A549 (cell line): ENCODE data around the gene TECPR2. TPM values are rescaled to one million over a fixed set of nuclear protein-coding genes. Genes with fewer than 3 reads are reported as not detected.

Source experiments
- ATAC-seq, 2 experiments: fragments of 200-7000 bp in 1 of 2; fragments of >200 bp in 1 of 2; cut with Nextera tagmentation in 1 of 2; cut with Tn5 transposase in 1 of 2; 3 replicates each; pipeline versions ENCODE4 v1.8.0 to v1.9.1; 2018 to 2020; ENCODE audit warnings: mild to moderate bottlenecking in 1 of 2, moderate library complexity in 1 of 2
- CTCF ChIA-PET: fragments of 300-600 bp; sonication (Branson Sonifier 250); formaldehyde crosslinking; extraction: SDS; loops from one replicate; lab custom pipeline; 2021; ENCODE audit warnings: antibody characterized with exemption, inconsistent platforms; lab: Yijun Ruan, JAX
- POLR2A ChIA-PET: fragments of 350-600 bp; formaldehyde crosslinking; extraction: SDS; loops from one replicate; lab custom pipeline; 2021; ENCODE audit warnings: antibody characterized with exemption, inconsistent platforms; lab: Yijun Ruan, JAX
- DNase-seq, 2 experiments: peaks; one replicate each; pipeline versions ENCODE4 v3.0.0 to v3.0.0-alpha.2; 2011 to 2016; ENCODE audit warnings: low read depth in 1 of 2, low spot score in 1 of 2
- FAIRE-seq: peaks from 2 replicates; lab custom pipeline; 2011; peaks lifted over from hg19 to GRCh38; lab: Jason Lieb, UNC
- H3K27ac ChIP-seq, 2 experiments: fragments of >200 bp; sonication (Bioruptor Twin); formaldehyde crosslinking; 3 replicates each; pipeline ENCODE4 v1.5.1; 2016 to 2017
- H3K4me1 ChIP-seq: fragments of >200 bp; sonication (Bioruptor Twin); formaldehyde crosslinking; 3 replicates; pipeline ENCODE4 v1.6.1; 2016
- H3K4me2 ChIP-seq: fragments of >200 bp; sonication (Bioruptor Twin); formaldehyde crosslinking; 3 replicates; pipeline ENCODE4 v1.6.1; 2016
- H3K4me3 ChIP-seq: fragments of >200 bp; sonication (Bioruptor Twin); formaldehyde crosslinking; 3 replicates; pipeline ENCODE4 v1.5.1; 2016
- H3K9me3 ChIP-seq: fragments of >200 bp; sonication (Bioruptor Twin); formaldehyde crosslinking; 3 replicates; pipeline ENCODE4 v1.6.1; 2016
- CBX2 ChIP-seq: fragments of 200-600 bp; sonication (generic); IDR thresholded peaks from 2 replicates; pipeline ENCODE4 v1.6.1; 2016; ENCODE audit warnings: low read depth, mild to moderate bottlenecking, borderline replicate concordance
- CBX8 ChIP-seq: fragments of 200-600 bp; sonication (generic); IDR thresholded peaks from 2 replicates; pipeline ENCODE4 v1.6.1; 2016
- CEBPB ChIP-seq, 2 experiments: fragments of >200 bp in 1 of 2; sonication (Bioruptor Twin) in 1 of 2; formaldehyde crosslinking in 1 of 2; IDR thresholded peaks; 2 replicates each; pipeline ENCODE4 v1.6.1; 2012 to 2016
- EHF ChIP-seq: fragments of 250-450 bp; sonication (Bioruptor Pico); IDR thresholded peaks from 2 replicates; pipeline ENCODE4 v1.5.0; 2020; ENCODE audit warnings: mild to moderate bottlenecking
- EHMT2 ChIP-seq: fragments of 200-600 bp; sonication (generic); IDR thresholded peaks from 2 replicates; pipeline ENCODE4 v1.6.1; 2016; ENCODE audit warnings: antibody characterized with exemption, low read depth, mild to moderate bottlenecking, moderate library complexity
- FOXS1 ChIP-seq: fragments of 250-450 bp; sonication (Bioruptor Pico); IDR thresholded peaks from 2 replicates; pipeline ENCODE4 v1.5.0; 2020; ENCODE audit warnings: mild to moderate bottlenecking, moderate library complexity
- HEYL ChIP-seq: fragments of 250-450 bp; sonication (Bioruptor Pico); IDR thresholded peaks from 2 replicates; pipeline ENCODE4 v1.8.0; 2021; ENCODE audit warnings: mild to moderate bottlenecking, moderate library complexity
- HOXA7 ChIP-seq: fragments of 250-450 bp; sonication (Bioruptor Pico); IDR thresholded peaks from 2 replicates; pipeline ENCODE4 v1.5.0; 2020; ENCODE audit warnings: mild to moderate bottlenecking, moderate library complexity
- HOXB5 ChIP-seq: fragments of 250-450 bp; sonication (Bioruptor Pico); IDR thresholded peaks from 2 replicates; pipeline ENCODE4 v1.5.0; 2020; ENCODE audit warnings: mild to moderate bottlenecking, moderate library complexity
- JUNB ChIP-seq: fragments of >200 bp; sonication (Bioruptor Twin); formaldehyde crosslinking; IDR thresholded peaks from 2 replicates; pipeline ENCODE4 v1.6.1; 2016
- KDM5A ChIP-seq: fragments of 200-600 bp; sonication (generic); IDR thresholded peaks from 2 replicates; pipeline ENCODE4 v1.6.1; 2016; ENCODE audit warnings: antibody characterized with exemption, mild to moderate bottlenecking
- MAZ ChIP-seq: fragments of 150-350 bp; IDR thresholded peaks from 2 replicates; pipeline ENCODE4 v1.6.1; 2014; ENCODE audit warnings: antibody characterized with exemption, low read depth, low read length, borderline replicate concordance
- NFE2L2 ChIP-seq: fragments of 150-350 bp; conservative IDR thresholded peaks from 2 replicates; pipeline ENCODE4 v1.6.1; 2014; ENCODE audit warnings: low read length
- NR3C1 ChIP-seq: fragments of >200 bp; sonication (Bioruptor Twin); formaldehyde crosslinking; IDR thresholded peaks from 3 replicates; pipeline ENCODE4 v1.6.1; 2017
- PHF8 ChIP-seq: fragments of 200-600 bp; sonication (generic); IDR thresholded peaks from 2 replicates; pipeline ENCODE4 v1.6.1; 2016; ENCODE audit warnings: low read depth, mild to moderate bottlenecking, antibody characterized with exemption, moderate library complexity, borderline replicate concordance
- POLR2AphosphoS2 ChIP-seq: conservative IDR thresholded peaks from 2 replicates; pipeline ENCODE4 v1.6.1; 2012; ENCODE audit warnings: low read length, improper control_type of control experiment, inconsistent platforms
- RCOR1 ChIP-seq: fragments of 150-350 bp; IDR thresholded peaks from 2 replicates; pipeline ENCODE4 v1.6.1; 2014; ENCODE audit warnings: antibody characterized with exemption, low read length, low read depth
- SMC3 ChIP-seq: fragments of >200 bp; sonication (Bioruptor Twin); formaldehyde crosslinking; IDR thresholded peaks from 3 replicates; pipeline ENCODE4 v1.6.1; 2018; ENCODE audit warnings: inconsistent platforms
- SREBF2 ChIP-seq: fragments of 450-650 bp; IDR thresholded peaks from 2 replicates; pipeline ENCODE4 v1.6.1; 2014; ENCODE audit warnings: mild to moderate bottlenecking, moderate library complexity
- TP53 ChIP-seq: fragments of 250-450 bp; sonication (Bioruptor Pico); IDR thresholded peaks from 2 replicates; pipeline ENCODE4 v1.5.0; 2021; ENCODE audit warnings: mild to moderate bottlenecking, moderate library complexity
- ZC3H11A ChIP-seq: fragments of 450-650 bp; IDR thresholded peaks from 2 replicates; pipeline ENCODE4 v1.6.1; 2014; ENCODE audit warnings: antibody characterized with exemption, mild to moderate bottlenecking
- ZFP36 ChIP-seq: fragments of 450-650 bp; IDR thresholded peaks from 2 replicates; pipeline ENCODE4 v1.6.1; 2014; ENCODE audit warnings: borderline replicate concordance; ENCODE audit not compliant: partially characterized antibody
- WGBS: methylation state at CpG from one replicate; pipeline ENCODE4 v1.1.6; 2017; ENCODE audit errors: missing lambda C conversion rate; 5-methylcytosine and 5-hydroxymethylcytosine counted together
- polyA plus RNA-seq, 4 experiments: library from polyadenylated mRNA; depleted of rRNA in 3 of 4; stranded (reverse); fragments of >200 nt; fragmentation: RNase III in 1 of 4; extraction: RNeasy Plus Mini Kit Qiagen cat#74134 plus additional on column Dnase treatment in 1 of 4; gene quantifications; 2 replicates in 3 of 4; 3 replicates in 1 of 4; pipeline ENCODE4 v1.2.3, GENCODE V29; 2011 to 2017
- TF ChIP-seq, protein P1 (sequence below): fragments of 450-650 bp; IDR thresholded peaks from 2 replicates; pipeline ENCODE4 v1.6.1; 2014; ENCODE audit warnings: antibody characterized with exemption
- TF ChIP-seq, protein P2 (sequence below): fragments of >200 bp; sonication (Bioruptor Twin); formaldehyde crosslinking; IDR thresholded peaks from 3 replicates; pipeline ENCODE4 v1.5.1; 2016
- TF ChIP-seq, protein P3 (sequence below): IDR thresholded peaks from 2 replicates; pipeline ENCODE4 v1.6.1; 2012
- TF ChIP-seq, protein P4 (sequence below): IDR thresholded peaks from 2 replicates; pipeline ENCODE4 v1.6.1; 2012
- TF ChIP-seq, protein P5 (sequence below): fragments of 200-600 bp; sonication (generic); IDR thresholded peaks from 2 replicates; pipeline ENCODE4 v1.6.1; 2016; ENCODE audit warnings: antibody characterized with exemption, mild to moderate bottlenecking, moderate library complexity

TECPR2 gene
- polyA plus RNA-seq, 2 of the 4 experiments (the other 2 are of a cell fraction) = 5.9 to 7.6 TPM

DNA sequence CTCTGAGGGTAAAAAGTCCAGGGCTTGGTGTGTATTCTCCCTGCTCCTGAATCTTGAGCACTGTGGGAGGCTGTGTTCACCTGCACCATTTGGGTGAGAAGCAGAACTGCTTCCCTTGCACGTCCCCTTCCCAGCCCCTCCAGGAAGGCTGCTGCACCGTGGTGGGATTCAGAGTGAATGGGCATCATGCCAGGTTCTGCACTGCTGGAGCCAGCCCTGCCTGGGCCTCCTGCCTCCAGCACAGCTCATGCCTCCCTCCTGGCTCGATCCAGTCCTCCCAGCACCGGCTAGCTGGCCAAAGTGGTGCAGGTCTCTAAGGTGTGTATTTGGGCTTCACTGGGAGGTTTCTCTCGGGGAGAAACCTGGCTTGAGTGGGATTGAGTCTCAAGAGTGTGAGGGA, 92.0 kb downstream of the TECPR2 start:
- no peak overlapping the region for H3K27ac ChIP-seq
- H3K4me3 ChIP-seq = no peak overlapping the region
- no peak; a peak in 1 of 6 replicates for ATAC-seq
- CTCF ChIA-PET = interaction anchor here (1.3 to 13.2 kb wide), 3 partner anchors 15 to 62 kb away, joined by 3 to 108 read pairs (median 3); no protein-coding TSS in a partner anchor
- no peaks in the 10 kb centered on the region for H3K4me1 ChIP-seq
- WGBS = 71% methylated on average over 5 of the region's 5 CpGs
- no peaks in the 10 kb centered on the region for H3K9me3 ChIP-seq
- FAIRE-seq = no peak
- POLR2A ChIA-PET = no interaction called here
- DNase-seq = no peak
- no peak for TF ChIP-seq JUNB
- no peak for TF ChIP-seq CBX8
- no peak for TF ChIP-seq PHF8
- no peak for TF ChIP-seq CBX2
- TF ChIP-seq HOXA7 (CRISPR knock-in tag) = no peak
- TF ChIP-seq, protein P1, sequence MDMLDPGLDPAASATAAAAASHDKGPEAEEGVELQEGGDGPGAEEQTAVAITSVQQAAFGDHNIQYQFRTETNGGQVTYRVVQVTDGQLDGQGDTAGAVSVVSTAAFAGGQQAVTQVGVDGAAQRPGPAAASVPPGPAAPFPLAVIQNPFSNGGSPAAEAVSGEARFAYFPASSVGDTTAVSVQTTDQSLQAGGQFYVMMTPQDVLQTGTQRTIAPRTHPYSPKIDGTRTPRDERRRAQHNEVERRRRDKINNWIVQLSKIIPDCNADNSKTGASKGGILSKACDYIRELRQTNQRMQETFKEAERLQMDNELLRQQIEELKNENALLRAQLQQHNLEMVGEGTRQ = no peak
- TF ChIP-seq NFE2L2 = no peak
- no peak for TF ChIP-seq ZC3H11A
- no peak for TF ChIP-seq EHMT2
- no peak for TF ChIP-seq ZFP36
- TF ChIP-seq HOXB5 (CRISPR knock-in tag) = no peak
- H3K4me2 ChIP-seq = no peak overlapping the region

DNA sequence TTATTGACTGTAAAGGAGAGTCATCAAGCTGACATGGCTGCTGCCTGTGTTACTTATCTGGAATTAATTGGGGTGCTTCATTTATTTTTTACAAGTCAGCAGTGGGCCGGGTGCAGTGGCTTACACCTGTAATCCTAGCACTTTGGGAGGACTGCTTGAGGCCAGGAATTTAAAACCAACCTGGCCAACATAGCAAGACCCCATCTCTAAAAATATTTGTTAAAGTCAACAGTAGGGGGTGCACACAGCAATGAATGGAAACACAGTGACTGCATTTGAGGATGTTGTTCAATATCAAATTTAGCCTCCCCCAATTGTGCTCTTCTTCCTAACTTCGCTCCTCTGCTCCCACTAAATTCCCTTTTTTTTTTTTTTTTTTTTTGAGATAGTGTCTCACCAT, 94.8 kb downstream of the TECPR2 start:
- Histone ChIP-seq H3K9me3 (no peaks in the 10 kb centered on the region), H3K4me3 (no peak overlapping the region), H3K27ac (no peak overlapping the region), H3K4me1 (no peaks in the 10 kb centered on the region), H3K4me2 (no peak overlapping the region)
- FAIRE-seq (no peak), DNase-seq (no peak)
- WGBS = 44% methylated on average over 2 of the region's 2 CpGs
- TF ChIP-seq, protein P2, sequence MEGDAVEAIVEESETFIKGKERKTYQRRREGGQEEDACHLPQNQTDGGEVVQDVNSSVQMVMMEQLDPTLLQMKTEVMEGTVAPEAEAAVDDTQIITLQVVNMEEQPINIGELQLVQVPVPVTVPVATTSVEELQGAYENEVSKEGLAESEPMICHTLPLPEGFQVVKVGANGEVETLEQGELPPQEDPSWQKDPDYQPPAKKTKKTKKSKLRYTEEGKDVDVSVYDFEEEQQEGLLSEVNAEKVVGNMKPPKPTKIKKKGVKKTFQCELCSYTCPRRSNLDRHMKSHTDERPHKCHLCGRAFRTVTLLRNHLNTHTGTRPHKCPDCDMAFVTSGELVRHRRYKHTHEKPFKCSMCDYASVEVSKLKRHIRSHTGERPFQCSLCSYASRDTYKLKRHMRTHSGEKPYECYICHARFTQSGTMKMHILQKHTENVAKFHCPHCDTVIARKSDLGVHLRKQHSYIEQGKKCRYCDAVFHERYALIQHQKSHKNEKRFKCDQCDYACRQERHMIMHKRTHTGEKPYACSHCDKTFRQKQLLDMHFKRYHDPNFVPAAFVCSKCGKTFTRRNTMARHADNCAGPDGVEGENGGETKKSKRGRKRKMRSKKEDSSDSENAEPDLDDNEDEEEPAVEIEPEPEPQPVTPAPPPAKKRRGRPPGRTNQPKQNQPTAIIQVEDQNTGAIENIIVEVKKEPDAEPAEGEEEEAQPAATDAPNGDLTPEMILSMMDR = no peak
- TF ChIP-seq SREBF2 (no peak), SMC3 (no peak), NR3C1 (no peak), EHF (CRISPR knock-in tag) (no peak), ZFP36 (no peak), MAZ (no peak), CBX2 (no peak), FOXS1 (CRISPR knock-in tag) (no peak), HEYL (no peak), RCOR1 (no peak), KDM5A (no peak), TP53 (CRISPR knock-in tag) (no peak), POLR2AphosphoS2 (no peak), CBX8 (no peak), CEBPB (IDR thresholded peaks at IDR 0.05) (no peak)
- TF ChIP-seq, protein P3, sequence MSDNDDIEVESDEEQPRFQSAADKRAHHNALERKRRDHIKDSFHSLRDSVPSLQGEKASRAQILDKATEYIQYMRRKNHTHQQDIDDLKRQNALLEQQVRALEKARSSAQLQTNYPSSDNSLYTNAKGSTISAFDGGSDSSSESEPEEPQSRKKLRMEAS = no peak
- TF ChIP-seq, protein P4, sequence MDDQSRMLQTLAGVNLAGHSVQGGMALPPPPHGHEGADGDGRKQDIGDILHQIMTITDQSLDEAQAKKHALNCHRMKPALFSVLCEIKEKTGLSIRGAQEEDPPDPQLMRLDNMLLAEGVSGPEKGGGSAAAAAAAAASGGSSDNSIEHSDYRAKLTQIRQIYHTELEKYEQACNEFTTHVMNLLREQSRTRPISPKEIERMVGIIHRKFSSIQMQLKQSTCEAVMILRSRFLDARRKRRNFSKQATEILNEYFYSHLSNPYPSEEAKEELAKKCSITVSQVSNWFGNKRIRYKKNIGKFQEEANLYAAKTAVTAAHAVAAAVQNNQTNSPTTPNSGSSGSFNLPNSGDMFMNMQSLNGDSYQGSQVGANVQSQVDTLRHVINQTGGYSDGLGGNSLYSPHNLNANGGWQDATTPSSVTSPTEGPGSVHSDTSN = no peak
- TF ChIP-seq, protein P5, sequence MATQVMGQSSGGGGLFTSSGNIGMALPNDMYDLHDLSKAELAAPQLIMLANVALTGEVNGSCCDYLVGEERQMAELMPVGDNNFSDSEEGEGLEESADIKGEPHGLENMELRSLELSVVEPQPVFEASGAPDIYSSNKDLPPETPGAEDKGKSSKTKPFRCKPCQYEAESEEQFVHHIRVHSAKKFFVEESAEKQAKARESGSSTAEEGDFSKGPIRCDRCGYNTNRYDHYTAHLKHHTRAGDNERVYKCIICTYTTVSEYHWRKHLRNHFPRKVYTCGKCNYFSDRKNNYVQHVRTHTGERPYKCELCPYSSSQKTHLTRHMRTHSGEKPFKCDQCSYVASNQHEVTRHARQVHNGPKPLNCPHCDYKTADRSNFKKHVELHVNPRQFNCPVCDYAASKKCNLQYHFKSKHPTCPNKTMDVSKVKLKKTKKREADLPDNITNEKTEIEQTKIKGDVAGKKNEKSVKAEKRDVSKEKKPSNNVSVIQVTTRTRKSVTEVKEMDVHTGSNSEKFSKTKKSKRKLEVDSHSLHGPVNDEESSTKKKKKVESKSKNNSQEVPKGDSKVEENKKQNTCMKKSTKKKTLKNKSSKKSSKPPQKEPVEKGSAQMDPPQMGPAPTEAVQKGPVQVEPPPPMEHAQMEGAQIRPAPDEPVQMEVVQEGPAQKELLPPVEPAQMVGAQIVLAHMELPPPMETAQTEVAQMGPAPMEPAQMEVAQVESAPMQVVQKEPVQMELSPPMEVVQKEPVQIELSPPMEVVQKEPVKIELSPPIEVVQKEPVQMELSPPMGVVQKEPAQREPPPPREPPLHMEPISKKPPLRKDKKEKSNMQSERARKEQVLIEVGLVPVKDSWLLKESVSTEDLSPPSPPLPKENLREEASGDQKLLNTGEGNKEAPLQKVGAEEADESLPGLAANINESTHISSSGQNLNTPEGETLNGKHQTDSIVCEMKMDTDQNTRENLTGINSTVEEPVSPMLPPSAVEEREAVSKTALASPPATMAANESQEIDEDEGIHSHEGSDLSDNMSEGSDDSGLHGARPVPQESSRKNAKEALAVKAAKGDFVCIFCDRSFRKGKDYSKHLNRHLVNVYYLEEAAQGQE = no peak
- TF ChIP-seq, all 56 proteins: peak for 0
- POLR2A ChIA-PET = no interaction called here
- no peak for ATAC-seq
- CTCF ChIA-PET = interaction anchor here (13.2 kb wide), 1 partner anchor 17 kb away, joined by 108 read pairs; no protein-coding TSS in a partner anchor
